NCI-H146 (cell line): Measurements from ENCODE around the gene LTBP2.
A peak's percentile ranks its signal among the peaks of the same experiment; 100 is the strongest.

ENCODE experiments used
- DNase-seq: peaks from one replicate; lab custom pipeline; 2025; lab: John Stamatoyannopoulos, UW

LTBP2 gene

GRCh38 chr14:74612350-74613021 lies 449 bp upstream of the LTBP2 start:
- peak; percentile 54 for DNase-seq

DNA sequence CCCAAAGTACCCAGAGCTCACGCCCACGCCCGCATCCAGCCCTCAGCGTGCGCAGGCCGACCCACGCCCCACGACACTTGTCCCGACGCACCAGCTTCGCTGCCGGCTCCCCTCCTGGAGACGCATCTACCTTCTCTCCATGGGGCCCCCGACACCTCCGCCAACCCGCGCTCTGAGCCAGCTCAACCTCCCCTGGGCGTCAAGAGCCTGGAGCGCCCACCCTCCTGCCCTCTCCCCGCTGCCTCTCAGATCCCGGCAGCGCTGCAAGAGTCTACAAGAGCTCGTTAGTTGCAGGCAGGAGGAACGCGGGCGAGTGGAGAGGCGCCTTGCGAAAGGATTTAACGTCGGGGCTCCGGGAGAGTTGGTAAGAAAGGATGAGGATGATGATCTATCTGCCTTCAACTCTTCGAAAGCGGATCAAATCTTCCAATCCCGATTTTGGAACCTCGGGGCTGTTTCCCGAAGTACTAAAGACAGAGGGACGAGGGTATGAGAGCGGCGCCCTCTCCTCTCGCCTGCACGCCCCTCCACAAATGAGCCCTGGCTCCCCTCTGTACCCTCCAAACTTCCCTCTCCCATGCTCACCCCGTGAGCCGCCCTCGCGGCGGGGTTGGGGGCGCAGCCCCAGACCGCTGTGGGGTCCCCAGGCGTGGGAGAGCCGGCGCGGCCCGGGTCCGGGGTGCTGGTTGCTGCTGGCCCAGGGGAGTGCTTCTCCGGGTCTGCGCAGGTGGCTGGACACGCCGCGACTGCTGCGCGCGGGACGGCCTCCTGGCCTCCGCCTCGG lies 979 bp downstream of the LTBP2 start:
- no peak for DNase-seq

DNA sequence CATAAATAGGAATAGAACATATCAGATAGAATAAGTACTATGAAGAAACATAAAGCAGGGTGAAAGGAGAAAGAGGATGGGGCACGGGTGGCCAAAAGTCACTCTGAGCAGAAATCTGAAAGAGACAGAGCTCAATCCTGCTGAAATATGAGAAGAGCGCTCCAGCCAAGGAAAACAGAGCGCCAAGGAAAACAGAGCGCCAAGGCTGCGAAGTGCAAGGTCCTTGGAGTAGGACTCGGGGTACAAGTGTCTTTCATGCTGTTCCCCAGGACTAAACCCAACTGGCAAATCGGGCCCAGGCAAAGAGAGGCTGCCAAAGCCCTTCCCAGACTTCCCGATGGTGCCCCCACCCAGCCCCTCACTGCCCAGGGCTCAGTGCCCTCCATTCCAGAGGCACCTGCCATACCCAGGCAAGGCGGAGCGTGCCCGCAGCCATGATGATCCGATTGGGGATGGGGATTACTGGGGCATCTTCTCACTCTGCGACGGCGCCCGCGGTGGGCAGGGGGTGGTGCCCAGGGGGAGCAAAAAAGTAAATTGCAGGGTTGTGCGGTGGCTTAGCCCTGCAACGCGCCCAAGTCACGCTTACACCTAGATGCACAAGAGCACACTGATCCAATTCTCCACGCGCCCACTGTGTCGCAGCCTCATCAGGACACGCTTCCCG lies 1.7 kb downstream of the LTBP2 start:
- no peak for DNase-seq

- peak; percentile 24 for DNase-seq
Measured at GRCh38 chr14:74609721-74610120, 2.3 kb downstream of the LTBP2 start.

DNA sequence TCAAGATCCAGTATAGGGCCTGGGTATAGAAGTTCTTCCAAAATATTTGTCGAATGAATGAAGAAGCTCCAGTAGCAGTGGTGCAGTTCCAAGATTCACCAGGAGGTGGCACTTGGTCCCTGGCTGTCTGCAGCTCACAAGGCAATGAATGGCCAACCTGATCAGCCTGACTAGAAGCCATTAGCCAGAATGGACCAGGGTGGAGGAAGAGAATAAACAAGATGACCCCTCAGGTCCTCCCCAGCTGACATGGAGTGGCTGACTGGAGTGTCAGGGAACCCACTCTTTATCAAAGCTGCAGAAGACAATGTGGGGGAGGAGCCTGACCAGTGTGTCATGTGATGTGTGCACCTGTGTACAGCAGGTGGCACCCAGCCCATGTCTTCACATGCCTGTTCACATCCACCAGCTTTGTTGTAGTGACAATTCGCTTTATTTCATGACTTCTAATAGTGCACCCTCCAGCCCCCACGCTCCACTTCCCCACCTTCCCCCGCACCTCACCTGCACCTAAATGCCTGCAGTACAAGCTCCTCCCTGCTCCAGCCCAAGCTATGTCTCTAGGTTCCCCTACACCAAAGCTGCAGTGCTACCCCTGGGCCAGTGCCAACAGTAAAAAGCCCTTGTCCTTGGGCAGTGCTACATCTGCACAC lies 3.0 kb downstream of the LTBP2 start:
- peak; percentile 83 for DNase-seq

DNA sequence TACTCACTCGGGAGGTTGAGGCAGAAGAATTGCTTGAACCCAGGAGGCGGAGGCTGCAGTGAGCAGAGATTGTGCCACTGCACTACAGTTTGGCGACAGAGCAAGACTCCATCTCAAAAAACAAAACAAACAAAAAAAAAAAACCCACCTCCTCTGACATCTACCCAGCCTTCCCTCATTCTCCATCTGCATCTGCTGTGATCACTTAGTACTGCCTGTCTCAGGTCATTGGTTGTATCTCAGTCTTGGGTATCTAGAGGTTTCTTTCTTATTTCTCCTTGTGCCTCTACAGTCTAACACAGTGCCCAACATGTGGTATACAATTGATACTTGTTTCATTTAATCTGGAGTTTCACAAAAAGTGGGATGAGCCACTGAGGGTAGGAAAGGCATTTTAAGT lies 5.3 kb downstream of the LTBP2 start:
- DNase-seq: no peak

GRCh38 chr14:74605531-74606223 lies 6.4 kb downstream of the LTBP2 start:
- DNase-seq: no peak

DNA sequence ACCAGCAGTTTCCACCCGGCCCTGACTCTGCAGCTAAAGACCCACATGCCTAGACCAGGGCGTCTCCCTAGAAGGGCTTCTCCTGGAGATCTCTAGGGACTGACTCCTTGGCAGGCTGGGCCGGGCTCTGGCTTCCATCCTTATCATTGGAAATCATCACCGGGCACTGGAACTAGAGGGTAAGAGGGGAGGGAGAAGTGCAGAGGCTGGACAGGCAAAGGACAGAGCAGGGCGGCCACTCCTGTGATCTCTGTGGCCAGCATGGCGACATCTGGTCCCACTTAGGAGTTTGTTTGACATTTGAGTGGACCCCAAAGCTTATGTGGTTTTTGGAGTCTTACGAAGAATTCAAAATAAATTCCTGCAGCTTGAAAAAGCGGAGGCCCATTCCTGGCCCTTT lies 7.1 kb downstream of the LTBP2 start:
- no peak for DNase-seq

DNA sequence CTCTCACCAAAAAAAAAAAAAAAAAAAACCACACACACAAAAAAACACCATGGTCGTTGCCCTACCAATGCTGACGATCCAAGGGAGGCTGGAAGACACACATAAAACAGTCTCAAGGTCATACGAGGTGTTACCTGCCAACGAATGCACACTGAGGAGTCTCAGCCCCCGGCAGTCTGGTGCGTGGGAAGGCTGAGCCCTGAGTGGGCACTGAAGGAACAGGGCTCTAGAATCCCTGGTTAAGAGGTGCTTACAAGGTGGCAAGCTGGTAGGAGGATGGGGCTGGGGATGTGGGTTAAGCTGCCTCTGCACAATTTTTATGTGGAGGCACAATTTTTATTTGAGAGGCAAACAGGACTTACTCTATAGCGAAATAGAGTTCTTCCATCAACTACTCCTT lies 7.9 kb downstream of the LTBP2 start:
- no peak for DNase-seq

GRCh38 chr14:74601982-74602381 lies 10.1 kb downstream of the LTBP2 start:
- DNase-seq: no peak

DNA sequence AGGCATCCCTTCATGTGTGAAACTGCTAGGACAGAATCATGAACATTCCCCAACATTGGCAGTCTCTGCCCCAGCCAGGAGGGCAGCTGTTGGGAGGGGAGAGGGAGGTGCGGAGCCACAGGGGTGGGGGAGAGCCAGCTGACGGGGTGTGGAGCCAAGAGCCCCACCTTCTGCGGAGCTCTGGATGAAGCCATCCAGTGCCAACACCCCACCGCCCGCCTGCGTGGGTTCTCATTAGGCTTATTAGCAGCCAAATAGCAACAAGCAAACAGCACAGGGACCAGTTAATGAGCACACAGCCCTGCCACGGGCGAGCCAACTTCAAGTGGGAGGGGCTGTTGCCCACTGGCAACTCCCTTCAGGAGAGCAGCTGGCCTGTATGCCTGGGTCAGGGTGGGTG lies 12.1 kb downstream of the LTBP2 start:
- DNase-seq: no peak

DNA sequence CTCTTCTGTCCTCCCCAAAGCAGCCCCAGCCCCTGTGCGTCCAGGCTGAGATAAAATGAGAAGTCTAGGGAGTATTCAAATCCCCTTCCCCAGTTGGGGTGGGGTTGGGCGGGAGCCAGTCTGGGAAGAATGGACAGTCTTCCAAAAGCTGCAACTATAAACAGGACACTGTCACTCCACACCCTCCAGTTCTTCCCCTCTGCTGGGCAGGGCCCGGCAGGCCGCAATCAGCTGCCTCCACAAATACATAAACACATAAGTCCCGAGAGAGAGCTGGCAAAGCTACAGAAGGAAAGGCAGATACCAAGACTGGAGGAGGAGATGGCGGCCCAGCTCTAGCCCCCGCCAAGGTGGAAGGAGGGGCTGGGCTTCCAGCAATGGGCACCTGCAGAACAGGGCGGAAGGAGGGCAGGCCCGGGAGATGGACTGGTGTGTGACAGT lies 12.7 kb downstream of the LTBP2 start:
- DNase-seq: no peak

DNA sequence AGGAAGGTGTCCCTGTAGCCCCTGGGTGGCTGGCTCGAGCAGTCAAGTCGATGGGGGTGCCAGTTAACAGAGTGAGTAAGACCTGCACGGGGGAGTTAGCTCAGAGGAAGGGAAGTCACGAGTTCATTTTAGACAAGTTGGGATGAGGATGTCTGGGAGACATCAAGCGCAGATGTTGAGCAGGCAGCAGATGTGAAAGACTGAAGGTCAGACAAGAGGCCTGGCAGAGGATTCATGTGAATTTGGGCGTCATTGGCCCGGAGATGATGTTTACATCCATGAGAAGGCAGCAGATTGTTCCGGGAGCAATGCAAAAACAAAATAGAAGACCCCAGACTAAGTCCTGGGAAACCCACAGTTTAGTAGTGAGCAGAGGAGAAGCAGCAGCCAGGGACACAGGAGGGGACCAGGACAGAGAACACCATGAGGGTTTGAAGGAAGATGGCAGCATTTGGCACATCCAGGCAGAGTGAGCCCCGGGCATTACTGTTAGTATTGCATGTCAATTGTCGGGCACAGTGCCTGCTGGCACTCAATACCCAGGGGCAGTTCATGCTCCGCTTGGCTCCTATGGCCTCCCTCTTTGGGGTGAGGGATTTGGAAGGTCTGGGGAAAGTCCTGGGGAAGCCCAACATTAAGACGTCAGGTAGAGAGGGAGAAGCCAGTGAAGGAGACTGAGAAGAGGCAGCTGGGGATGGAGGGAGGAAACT lies 15.1 kb downstream of the LTBP2 start:
- DNase-seq: no peak

DNA sequence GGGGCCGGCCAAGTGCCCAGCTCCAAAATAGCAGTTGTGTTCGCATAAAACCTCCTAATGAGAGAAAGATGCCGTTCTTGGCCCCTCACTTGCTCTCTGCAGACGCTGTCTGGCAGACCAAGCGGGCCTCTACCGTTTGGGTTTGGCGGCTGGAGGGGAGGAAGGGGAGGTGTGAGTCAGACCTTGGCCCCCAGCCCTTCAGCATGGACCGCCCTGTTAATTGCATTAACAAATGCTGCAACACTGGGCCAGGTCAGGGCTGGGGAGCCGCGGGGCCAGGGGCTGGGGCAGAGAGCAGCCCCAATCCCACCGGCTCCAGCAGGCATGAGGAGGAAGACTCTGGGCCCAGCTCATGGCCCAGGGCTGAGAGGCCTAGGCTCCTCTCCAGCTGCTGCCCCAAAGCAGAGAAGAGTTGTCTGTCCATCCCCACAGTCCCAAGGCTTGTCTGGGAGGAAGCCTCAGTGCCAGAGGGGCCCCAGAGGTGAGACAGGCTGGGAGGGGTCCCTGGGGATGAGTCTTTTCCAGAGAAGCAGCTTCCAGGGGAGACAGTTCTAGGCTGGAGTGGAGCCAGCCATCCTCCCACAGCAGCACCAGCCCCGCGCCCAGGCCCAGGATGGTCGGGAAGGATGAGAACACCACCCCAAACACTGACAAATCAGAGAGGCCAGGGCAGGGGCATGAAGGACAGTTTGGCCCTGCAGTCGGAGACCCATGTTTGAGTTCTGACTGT lies 16.9 kb downstream of the LTBP2 start:
- no peak for DNase-seq

DNA sequence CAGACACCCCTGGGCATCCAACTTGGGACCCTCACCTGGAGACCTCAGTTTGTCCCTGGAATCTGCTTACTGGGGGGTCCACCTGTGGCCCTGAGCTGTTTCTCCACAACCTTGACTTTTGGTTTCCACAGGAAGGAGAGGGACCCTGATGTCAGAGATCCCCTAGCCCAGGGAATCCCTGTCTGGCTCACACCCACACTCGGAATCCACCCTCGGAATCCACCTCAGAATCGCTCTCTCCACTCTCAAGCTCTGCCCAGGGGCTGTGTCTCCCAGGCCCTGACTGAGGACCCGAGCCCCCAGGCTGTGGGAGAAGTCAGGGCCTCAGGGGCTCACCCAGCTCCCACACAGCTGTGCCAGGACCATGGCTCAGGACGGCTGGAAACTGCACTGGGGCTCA lies 17.4 kb downstream of the LTBP2 start:
- no peak for DNase-seq

- DNase-seq: no peak
Measured at GRCh38 chr14:74594029-74594428, 18.0 kb downstream of the LTBP2 start.

DNA sequence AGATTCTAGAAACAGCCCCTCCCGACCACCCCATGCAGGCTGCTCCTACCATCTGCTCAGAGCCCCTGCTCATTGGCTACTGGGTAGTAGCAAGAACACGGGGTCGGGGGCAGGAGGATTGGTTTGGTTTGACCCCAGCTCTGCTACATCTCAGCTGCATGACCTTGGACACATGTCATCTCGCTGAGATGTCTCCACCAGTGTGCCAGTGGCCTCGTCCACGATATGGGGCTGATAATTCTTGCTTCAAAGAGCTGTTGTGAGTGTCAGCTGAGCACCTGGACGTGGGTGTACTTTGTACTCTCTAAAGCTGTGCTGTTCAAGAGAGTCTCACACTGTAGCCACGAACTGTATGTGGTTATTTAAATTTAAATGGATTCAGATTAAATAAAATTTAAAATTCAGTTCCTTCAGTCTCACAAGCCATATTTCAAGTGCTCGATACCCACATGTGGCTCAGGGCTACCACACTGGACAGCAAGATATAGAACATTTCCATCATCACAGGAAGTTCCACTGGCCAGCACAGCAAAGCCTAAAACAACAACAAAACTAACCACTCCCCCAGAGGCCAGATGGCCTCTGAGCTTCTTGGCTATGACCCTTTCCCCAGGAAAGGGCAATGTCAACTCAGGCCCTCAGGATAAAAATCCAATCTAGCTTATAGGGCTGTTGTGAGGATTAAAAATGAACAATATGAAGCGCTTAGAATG lies 18.6 kb downstream of the LTBP2 start:
- DNase-seq: no peak

- DNase-seq: no peak
Measured at GRCh38 chr14:74592476-74593201, 19.4 kb downstream of the LTBP2 start.

DNA sequence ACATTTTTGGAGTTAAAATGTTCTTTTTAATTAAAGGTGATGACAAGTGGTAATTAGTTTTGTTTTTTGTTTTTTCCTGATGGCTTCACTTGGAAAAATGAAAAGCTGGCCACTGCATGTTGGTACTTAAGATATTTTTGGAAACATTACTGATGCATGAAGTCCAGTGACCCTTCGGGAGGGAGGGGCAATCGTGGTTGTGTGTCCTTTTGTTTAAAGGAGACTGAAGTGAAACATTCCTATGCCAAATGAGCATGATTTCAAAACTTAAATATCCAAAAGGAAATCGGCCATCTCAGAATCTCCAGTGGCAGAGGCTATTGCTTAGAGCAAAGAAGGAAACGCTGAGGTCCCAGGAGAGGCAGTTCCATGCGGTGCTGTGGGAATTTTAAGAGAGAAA lies 20.1 kb downstream of the LTBP2 start:
- no peak for DNase-seq
